ENCODE data around the gene CACNA1D. TPM values are rescaled to one million over a fixed set of nuclear protein-coding genes. Genes with fewer than 3 reads are reported as not detected.
"Not testable (repeated sequence)": the region's sequence is repeated elsewhere in the genome, so short reads cannot be mapped to it uniquely, and the experiment has no call there.

CACNA1D gene
- 10 to 100 TPM in 3 of 6 donors, 1 to 10 TPM in 3; 5.3 to 14.8 (median 10.2) TPM for total RNA-seq
- polyA plus RNA-seq = 10 to 100 TPM; 11.3 to 22.8 TPM

- intact Hi-C loops (cut with DNase I) = no loop called here
- H3K27ac ChIP-seq = peak within 1 kb of the TSS; percentile 42 to 79 (median 66)
Observed at GRCh38 chr3:53493963-53494791, at the start of gene CACNA1D. TSS of gene CACNA1D (plus strand) at chr3:53494611. CDS start at chr3:53495167, 556 bp downstream.

GRCh38 chr3:53457068-53457467 is 37.3 kb upstream of the CACNA1D start:
- H3K27ac ChIP-seq = no peak overlapping the region
- no peaks in the 10 kb centered on the region for H3K36me3 ChIP-seq
- no peaks in the 10 kb centered on the region for H3K27me3 ChIP-seq
- intact Hi-C loops (cut with DNase I) = no loop called here
- no peak overlapping the region for H3K4me3 ChIP-seq
- ATAC-seq (no peak), DNase-seq (no peak), FAIRE-seq (no peak)
- no peaks in the 10 kb centered on the region for H3K4me1 ChIP-seq
- TF ChIP-seq CTCF (IDR thresholded peaks at IDR 0.05) = no peak
- H3K9me3 ChIP-seq = no peaks in the 10 kb centered on the region

More at GRCh38 chr3:53493963-53494791, at the start of gene CACNA1D:
- Histone ChIP-seq H3K9me3 (no peaks in the 10 kb centered on the region), H3K4me3 (peak within 1 kb of the TSS; percentile 63 to 83 (median 69)), H3K27me3 (no peaks in the 10 kb centered on the region), H3K36me3 (no peaks in the 10 kb centered on the region), H3K4me1 (peaks cover 0 to 4% (median 0%) of the 10 kb centered on the region in 3 donors)
- FAIRE-seq = no peak
- peak; percentile 67 to 88 (median 75) for DNase-seq
- WGBS, 2 donors = 0 to 1% methylated on average over 44 to 122 of the region's 122 CpGs
- no peak for TF ChIP-seq CTCF (IDR thresholded peaks at IDR 0.05)
- peak; percentile 81 to 89 (median 88) for ATAC-seq

- no peak for ATAC-seq
- H3K27me3 ChIP-seq = no peaks in the 10 kb centered on the region
- no peaks in the 10 kb centered on the region for H3K9me3 ChIP-seq
- no peaks in the 10 kb centered on the region for H3K4me1 ChIP-seq
- no peak for TF ChIP-seq CTCF (IDR thresholded peaks at IDR 0.05)
- FAIRE-seq = no peak
- WGBS, 2 donors = 92 to 96% methylated on average over 1 of the region's 1 CpG
- no peaks in the 10 kb centered on the region for H3K36me3 ChIP-seq
- H3K27ac ChIP-seq = no peak overlapping the region
- no peak overlapping the region for H3K4me3 ChIP-seq
- no peak for DNase-seq
- intact Hi-C loops (cut with DNase I) = no loop called here
Observed at GRCh38 chr3:53460326-53460725, 34.1 kb upstream of the CACNA1D start.

GRCh38 chr3:53464424-53464823 is 30.0 kb upstream of the CACNA1D start:
- no peak overlapping the region for H3K4me3 ChIP-seq
- FAIRE-seq (no peak), ATAC-seq (peak in 3 of 4 donors; percentile 66 to 88 (median 78)), DNase-seq (peak in 4 of 6 donors; percentile 25 to 41 (median 30))
- 48 to 51% methylated on average over 3 of the region's 3 CpGs for WGBS, 2 donors
- H3K27me3 ChIP-seq = no peaks in the 10 kb centered on the region
- no peaks in the 10 kb centered on the region for H3K4me1 ChIP-seq
- intact Hi-C loops (cut with DNase I) = no loop called here
- no peak overlapping the region for H3K27ac ChIP-seq
- H3K9me3 ChIP-seq = no peaks in the 10 kb centered on the region
- no peaks in the 10 kb centered on the region for H3K36me3 ChIP-seq
- no peak for TF ChIP-seq CTCF (IDR thresholded peaks at IDR 0.05)

GRCh38 chr3:53469758-53470157 is 24.7 kb upstream of the CACNA1D start:
- H3K4me3 ChIP-seq; H3K9me3 ChIP-seq; H3K4me1 ChIP-seq; ATAC-seq; H3K27ac ChIP-seq; H3K36me3 ChIP-seq; DNase-seq; H3K27me3 ChIP-seq; FAIRE-seq; intact Hi-C loops (cut with DNase I): not testable (repeated sequence)
- 71 to 77% methylated on average over 7 of the region's 7 CpGs for WGBS, 2 donors
